Lower lobe of right lung (tissue), 2 donors: ENCODE measurements around the gene PCCA. TPM values are rescaled to one million over a fixed set of nuclear protein-coding genes. Genes with fewer than 3 reads are reported as not detected.
"Not testable (repeated sequence)": the region's sequence is repeated elsewhere in the genome, so short reads cannot be mapped to it uniquely, and the experiment has no call there.

ENCODE experiments used
- ATAC-seq, 2 donors: fragments of 200-7000 bp; cut with Tn5 transposase; one replicate each; pipeline ENCODE4 v1.9.1; 2020 to 2022; ENCODE audit warnings: mild to moderate bottlenecking in 2 of 2, moderate library complexity in 2 of 2
- DNase-seq: peaks from one replicate; pipeline ENCODE4 v3.0.0-alpha.2; 2020
- H3K27ac ChIP-seq: fragments of 200-600 bp; one replicate; pipeline ENCODE4 v1.8.0; 2022
- H3K27me3 ChIP-seq: fragments of 200-600 bp; one replicate; pipeline ENCODE4 v1.8.0; 2022; ENCODE audit warnings: low read depth
- H3K36me3 ChIP-seq: fragments of 200-600 bp; one replicate; pipeline ENCODE4 v1.8.0; 2022; ENCODE audit warnings: mild to moderate bottlenecking
- H3K4me1 ChIP-seq: fragments of 200-600 bp; one replicate; pipeline ENCODE4 v1.8.0; 2022
- H3K4me3 ChIP-seq: fragments of 200-600 bp; one replicate; pipeline ENCODE4 v1.8.0; 2022; ENCODE audit warnings: mild to moderate bottlenecking
- H3K9me3 ChIP-seq: fragments of 200-600 bp; one replicate; pipeline ENCODE4 v1.8.0; 2022
- CTCF ChIP-seq: fragments of 200-600 bp; IDR thresholded peaks from one replicate; pipeline ENCODE4 v1.8.0; 2022; ENCODE audit warnings: antibody characterized with exemption, mild to moderate bottlenecking
- intact Hi-C: fragments of 100-400 bp; cut with DNase I; formaldehyde crosslinking; loops from one replicate; pipeline ENCODE4 v1.11.0; 2022
- total RNA-seq: library from RNA; stranded (reverse); fragmentation: NEBNext Ultra II Directional; extraction: Animal tissue kit (Norgen Biotek cat#: 25700); gene quantifications from one replicate; pipeline ENCODE4 v1.2.1, GENCODE V29; 2021
- donor health status: DM: no; HTN: yes; CAD: no; lungs with severe emphysema.

The PCCA gene
- total RNA-seq, 1 donor from 2014 or later: 37.8 TPM

- Histone ChIP-seq H3K4me3 (no peak overlapping the region), H3K4me1 (no peaks in the 10 kb centered on the region), H3K27me3 (no peaks in the 10 kb centered on the region), H3K36me3 (peaks cover 6% of the 10 kb centered on the region), H3K9me3 (peaks cover 7% of the 10 kb centered on the region), H3K27ac (no peak overlapping the region)
- intact Hi-C loops: no loop called here
- no peak for ATAC-seq
- no peak for TF ChIP-seq CTCF
- no peak for DNase-seq
These were observed 293.9 kb downstream of the PCCA start for GRCh38 chr13:100382785-100383184.

GRCh38 chr13:100387416-100387815 lies 298.5 kb downstream of the PCCA start:
- no peak overlapping the region for H3K4me3 ChIP-seq
- H3K27ac ChIP-seq: no peak overlapping the region
- H3K4me1 ChIP-seq: peaks cover 4% of the 10 kb centered on the region
- intact Hi-C loops: no loop called here
- peaks cover 6% of the 10 kb centered on the region for H3K36me3 ChIP-seq
- DNase-seq: no peak
- no peaks in the 10 kb centered on the region for H3K27me3 ChIP-seq
- TF ChIP-seq CTCF: no peak
- ATAC-seq: no peak
- H3K9me3 ChIP-seq: no peaks in the 10 kb centered on the region

GRCh38 chr13:100388150-100388549 lies 299.3 kb downstream of the PCCA start:
- intact Hi-C loops, H3K4me3 ChIP-seq, H3K36me3 ChIP-seq, H3K27me3 ChIP-seq, H3K27ac ChIP-seq, ATAC-seq, DNase-seq, H3K9me3 ChIP-seq: not testable (repeated sequence)
- peaks cover 12% of the 10 kb centered on the region for H3K4me1 ChIP-seq

- intact Hi-C loops: no loop called here
- TF ChIP-seq CTCF: no peak
- DNase-seq (no peak), ATAC-seq (no peak)
- peaks cover 15% of the 10 kb centered on the region for H3K4me1 ChIP-seq
- H3K4me3 ChIP-seq: no peak overlapping the region
- H3K9me3 ChIP-seq: no peaks in the 10 kb centered on the region
- H3K27me3 ChIP-seq: no peaks in the 10 kb centered on the region
- no peak overlapping the region for H3K27ac ChIP-seq
- H3K36me3 ChIP-seq: peaks cover 6% of the 10 kb centered on the region
These were observed 300.0 kb downstream of the PCCA start for GRCh38 chr13:100388923-100389322.

- DNase-seq: no peak
- Histone ChIP-seq H3K4me3 (no peak overlapping the region), H3K9me3 (no peaks in the 10 kb centered on the region), H3K27ac (no peak overlapping the region), H3K36me3 (peaks cover 6% of the 10 kb centered on the region), H3K27me3 (no peaks in the 10 kb centered on the region), H3K4me1 (peaks cover 15% of the 10 kb centered on the region)
- TF ChIP-seq CTCF: no peak
- intact Hi-C loops: no loop called here
- no peak for ATAC-seq
These were observed 300.7 kb downstream of the PCCA start for GRCh38 chr13:100389617-100390016.

GRCh38 chr13:100392709-100393630 lies 304.1 kb downstream of the PCCA start:
- peak overlapping the region; percentile 26 for H3K27ac ChIP-seq
- peaks cover 15% of the 10 kb centered on the region for H3K4me1 ChIP-seq
- H3K4me3 ChIP-seq: no peak overlapping the region
- H3K27me3 ChIP-seq: no peaks in the 10 kb centered on the region
- peak; percentile 92 to 94 for ATAC-seq
- TF ChIP-seq CTCF: no peak
- intact Hi-C loops: no loop called here
- peak; percentile 55 for DNase-seq
- no peaks in the 10 kb centered on the region for H3K36me3 ChIP-seq
- H3K9me3 ChIP-seq: no peaks in the 10 kb centered on the region
